ENCODE results near the gene DHRS1.

The DHRS1 gene

GRCh38 chr14:24266344-24267244 lies 33.0 kb downstream of the DHRS1 start:
- no peaks in the 10 kb centered on the region for H3K9me3 ChIP-seq (ENCODE audit: severe bottlenecking)
- no peak overlapping the region for H3K4me3 ChIP-seq (ENCODE audit: severe bottlenecking)
- no peak for DNase-seq (ENCODE audit: low spot score)
- no peak for TF ChIP-seq CTCF (IDR thresholded peaks at IDR 0.05; ENCODE audit: poor library complexity, severe bottlenecking)
- peak overlapping the region; percentile 88 for H3K27ac ChIP-seq (ENCODE audit: poor library complexity, severe bottlenecking)
- peaks cover 20% of the 10 kb centered on the region for H3K4me1 ChIP-seq (ENCODE audit: insufficient read depth, poor library complexity, severe bottlenecking)
- H3K27me3 ChIP-seq (ENCODE audit: insufficient read depth, poor library complexity, severe bottlenecking): no peaks in the 10 kb centered on the region
- no peak for ATAC-seq (ENCODE audit: low read depth)
- peaks cover 34% of the 10 kb centered on the region for H3K36me3 ChIP-seq (ENCODE audit: low read depth)

- H3K36me3 ChIP-seq (ENCODE audit: low read depth): peaks cover 34% of the 10 kb centered on the region
- H3K9me3 ChIP-seq (ENCODE audit: severe bottlenecking): no peaks in the 10 kb centered on the region
- peak overlapping the region; percentile 88 for H3K27ac ChIP-seq (ENCODE audit: poor library complexity, severe bottlenecking)
- ATAC-seq (ENCODE audit: low read depth) (peak; percentile 73), DNase-seq (ENCODE audit: low spot score) (no peak)
- no peak overlapping the region for H3K4me3 ChIP-seq (ENCODE audit: severe bottlenecking)
- no peaks in the 10 kb centered on the region for H3K27me3 ChIP-seq (ENCODE audit: insufficient read depth, poor library complexity, severe bottlenecking)
- H3K4me1 ChIP-seq (ENCODE audit: insufficient read depth, poor library complexity, severe bottlenecking): peaks cover 23% of the 10 kb centered on the region
- TF ChIP-seq CTCF (IDR thresholded peaks at IDR 0.05; ENCODE audit: poor library complexity, severe bottlenecking): no peak
Observed at GRCh38 chr14:24264298-24264697, 35.3 kb downstream of the DHRS1 start.

GRCh38 chr14:24263848-24264247 lies 35.7 kb downstream of the DHRS1 start:
- no peak for DNase-seq (ENCODE audit: low spot score)

GRCh38 chr14:24262821-24263733 lies 36.5 kb downstream of the DHRS1 start, which contains the start of gene TGM1:
TSS of gene TGM1 (minus strand) at chr14:24263177. CDS start at chr14:24262352, 825 bp downstream.
- peak within 1 kb of the TSS; percentile 11 for H3K4me3 ChIP-seq (ENCODE audit: severe bottlenecking)

More at GRCh38 chr14:24263848-24264247, 35.7 kb downstream of the DHRS1 start:
- H3K27ac ChIP-seq (ENCODE audit: poor library complexity, severe bottlenecking): peak overlapping the region; percentile 88
- no peaks in the 10 kb centered on the region for H3K9me3 ChIP-seq (ENCODE audit: severe bottlenecking)
- no peak overlapping the region for H3K4me3 ChIP-seq (ENCODE audit: severe bottlenecking)
- H3K4me1 ChIP-seq (ENCODE audit: insufficient read depth, poor library complexity, severe bottlenecking): peaks cover 28% of the 10 kb centered on the region
- no peak for TF ChIP-seq CTCF (IDR thresholded peaks at IDR 0.05; ENCODE audit: poor library complexity, severe bottlenecking)
- peak; percentile 11 for ATAC-seq (ENCODE audit: low read depth)
- peaks cover 31% of the 10 kb centered on the region for H3K36me3 ChIP-seq (ENCODE audit: low read depth)
- H3K27me3 ChIP-seq (ENCODE audit: insufficient read depth, poor library complexity, severe bottlenecking): no peaks in the 10 kb centered on the region

More at GRCh38 chr14:24262821-24263733, 36.5 kb downstream of the DHRS1 start, which contains the start of gene TGM1:
- Histone ChIP-seq H3K27me3 (ENCODE audit: insufficient read depth, poor library complexity, severe bottlenecking) (no peaks in the 10 kb centered on the region), H3K27ac (ENCODE audit: poor library complexity, severe bottlenecking) (peak within 1 kb of the TSS; percentile 88), H3K9me3 (ENCODE audit: severe bottlenecking) (no peaks in the 10 kb centered on the region), H3K4me1 (ENCODE audit: insufficient read depth, poor library complexity, severe bottlenecking) (peaks cover 29% of the 10 kb centered on the region), H3K36me3 (ENCODE audit: low read depth) (peaks cover 36% of the 10 kb centered on the region)
- ATAC-seq (ENCODE audit: low read depth) (no peak), DNase-seq (ENCODE audit: low spot score) (no peak)
- TF ChIP-seq CTCF (IDR thresholded peaks at IDR 0.05; ENCODE audit: poor library complexity, severe bottlenecking): no peak

All from RWPE2 (cell line).